GM18951 (cell line): ENCODE data around the gene DLG4.

Source experiments
- POLR2A ChIP-seq: IDR thresholded peaks from 4 replicates; pipeline ENCODE4 v1.6.1; 2011; ENCODE audit warnings: mild to moderate bottlenecking; ENCODE audit not compliant: insufficient read length, insufficient read depth; ENCODE audit errors: extremely low read depth
- in situ Hi-C: fragments of 300-500 bp; cut with MboI; formaldehyde crosslinking; loops from one replicate; pipeline ENCODE4 v1.12.0; 2022; ENCODE audit warnings: low sequenced_read_pairs, mixed read lengths, inconsistent platforms; ENCODE audit not compliant: unreplicated experiment

Gene DLG4

GRCh38 chr17:7229504-7229903 is 9.9 kb upstream of the DLG4 start:
- in situ Hi-C loops = no loop called here
- no peak for TF ChIP-seq POLR2A

- in situ Hi-C loops = no loop called here
- no peak for TF ChIP-seq POLR2A
Observed at GRCh38 chr17:7228920-7229319, 9.3 kb upstream of the DLG4 start.

- in situ Hi-C loops = no loop called here
- TF ChIP-seq POLR2A = no peak
Observed at GRCh38 chr17:7226721-7227710, 7.4 kb upstream of the DLG4 start.

GRCh38 chr17:7225711-7226331 is 6.2 kb upstream of the DLG4 start:
- in situ Hi-C loops = no loop called here
- no peak for TF ChIP-seq POLR2A

GRCh38 chr17:7224661-7225111 is 5.0 kb upstream of the DLG4 start:
- in situ Hi-C loops = no loop called here
- no peak for TF ChIP-seq POLR2A

GRCh38 chr17:7224110-7224509 is 4.5 kb upstream of the DLG4 start:
- in situ Hi-C loops = no loop called here

GRCh38 chr17:7223375-7223774 is 3.7 kb upstream of the DLG4 start:
- in situ Hi-C loops = no loop called here
- no peak for TF ChIP-seq POLR2A

More at GRCh38 chr17:7224110-7224509, 4.5 kb upstream of the DLG4 start:
- TF ChIP-seq POLR2A = no peak

- no peak for TF ChIP-seq POLR2A
- in situ Hi-C loops = no loop called here
Observed at GRCh38 chr17:7222972-7223292, 3.3 kb upstream of the DLG4 start.

- in situ Hi-C loops = no loop called here
- TF ChIP-seq POLR2A = peak; percentile 16
Observed at GRCh38 chr17:7222093-7222971, 2.7 kb upstream of the DLG4 start.

GRCh38 chr17:7221278-7222092 is 1.8 kb upstream of the DLG4 start:
- TF ChIP-seq POLR2A = no peak
- in situ Hi-C loops = no loop called here

- in situ Hi-C loops = no loop called here
Observed at GRCh38 chr17:7220593-7221277, 1.1 kb upstream of the DLG4 start.

GRCh38 chr17:7219229-7219811 is 316 bp downstream of the DLG4 start:
- TF ChIP-seq POLR2A = no peak
- in situ Hi-C loops = no loop called here

More at GRCh38 chr17:7220593-7221277, 1.1 kb upstream of the DLG4 start:
- peak; percentile 28 for TF ChIP-seq POLR2A

- TF ChIP-seq POLR2A = no peak
- in situ Hi-C loops = no loop called here
Observed at GRCh38 chr17:7218758-7219157, 878 bp downstream of the DLG4 start.
